WI38 (cell line): Measurements from ENCODE around the gene TRIM24.

Source experiments
- H3K4me3 ChIP-seq: 2 replicates; pipeline ENCODE4 v1.5.1; 2011; ENCODE audit warnings: low read depth, mild to moderate bottlenecking, control low read depth, low read length
- TF ChIP-seq, protein P1 (sequence below): IDR thresholded peaks from 2 replicates; pipeline ENCODE4 v1.5.1; 2012; ENCODE audit warnings: low read depth, mild to moderate bottlenecking, control low read depth, low read length

TRIM24 gene

DNA sequence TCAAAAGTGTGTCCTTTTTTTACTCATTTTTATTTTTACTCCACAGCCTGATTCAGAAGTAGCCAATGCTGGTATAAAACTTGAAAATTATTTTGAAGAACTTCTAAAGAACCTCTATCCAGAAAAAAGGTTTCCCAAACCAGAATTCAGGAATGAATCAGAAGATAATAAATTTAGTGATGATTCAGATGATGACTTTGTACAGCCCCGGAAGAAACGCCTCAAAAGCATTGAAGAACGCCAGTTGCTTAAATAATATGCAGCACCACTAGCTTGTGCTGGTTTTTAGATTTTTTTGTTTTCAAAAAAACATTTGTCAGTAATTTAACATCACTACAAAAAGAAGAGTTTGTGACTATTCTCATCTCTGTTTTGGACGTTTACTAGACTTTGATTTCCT lies 124.6 kb downstream of the TRIM24 start:
- TF ChIP-seq, protein P1, sequence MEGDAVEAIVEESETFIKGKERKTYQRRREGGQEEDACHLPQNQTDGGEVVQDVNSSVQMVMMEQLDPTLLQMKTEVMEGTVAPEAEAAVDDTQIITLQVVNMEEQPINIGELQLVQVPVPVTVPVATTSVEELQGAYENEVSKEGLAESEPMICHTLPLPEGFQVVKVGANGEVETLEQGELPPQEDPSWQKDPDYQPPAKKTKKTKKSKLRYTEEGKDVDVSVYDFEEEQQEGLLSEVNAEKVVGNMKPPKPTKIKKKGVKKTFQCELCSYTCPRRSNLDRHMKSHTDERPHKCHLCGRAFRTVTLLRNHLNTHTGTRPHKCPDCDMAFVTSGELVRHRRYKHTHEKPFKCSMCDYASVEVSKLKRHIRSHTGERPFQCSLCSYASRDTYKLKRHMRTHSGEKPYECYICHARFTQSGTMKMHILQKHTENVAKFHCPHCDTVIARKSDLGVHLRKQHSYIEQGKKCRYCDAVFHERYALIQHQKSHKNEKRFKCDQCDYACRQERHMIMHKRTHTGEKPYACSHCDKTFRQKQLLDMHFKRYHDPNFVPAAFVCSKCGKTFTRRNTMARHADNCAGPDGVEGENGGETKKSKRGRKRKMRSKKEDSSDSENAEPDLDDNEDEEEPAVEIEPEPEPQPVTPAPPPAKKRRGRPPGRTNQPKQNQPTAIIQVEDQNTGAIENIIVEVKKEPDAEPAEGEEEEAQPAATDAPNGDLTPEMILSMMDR: no peak
- no peak overlapping the region for H3K4me3 ChIP-seq

DNA sequence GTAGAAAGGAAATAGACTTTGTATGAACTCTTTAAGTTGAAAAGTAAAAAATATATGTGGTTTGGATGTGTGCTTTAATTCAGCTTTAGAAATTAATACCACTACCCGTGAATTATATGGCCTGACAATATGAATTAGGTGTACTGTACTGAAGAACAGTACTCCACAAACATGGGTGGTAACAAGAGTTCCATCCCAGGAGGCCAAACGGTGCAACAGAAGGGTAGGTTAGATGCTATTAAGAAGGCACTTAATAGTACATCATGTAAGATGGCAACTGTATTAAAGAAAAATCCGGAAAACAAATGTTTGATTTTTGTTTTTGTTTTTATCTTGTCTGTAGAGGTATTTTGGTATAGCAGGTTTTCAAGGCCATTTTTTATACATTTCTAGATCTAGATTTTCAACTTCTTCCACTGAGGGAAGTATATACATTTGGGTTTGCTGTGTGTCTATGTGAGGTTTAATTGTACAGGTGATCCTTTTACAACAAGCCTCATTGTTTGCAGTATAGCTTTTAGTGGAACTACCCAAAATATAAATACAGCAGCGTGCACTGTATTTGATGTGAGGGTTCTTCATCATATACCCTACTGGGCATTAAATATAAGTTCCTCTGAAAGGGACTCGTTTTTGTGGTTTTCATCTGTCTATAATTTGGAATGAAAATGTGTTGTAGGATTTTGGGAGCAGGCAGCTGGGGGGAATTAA lies 125.4 kb downstream of the TRIM24 start:
- no peak overlapping the region for H3K4me3 ChIP-seq
- TF ChIP-seq, protein P1: no peak

DNA sequence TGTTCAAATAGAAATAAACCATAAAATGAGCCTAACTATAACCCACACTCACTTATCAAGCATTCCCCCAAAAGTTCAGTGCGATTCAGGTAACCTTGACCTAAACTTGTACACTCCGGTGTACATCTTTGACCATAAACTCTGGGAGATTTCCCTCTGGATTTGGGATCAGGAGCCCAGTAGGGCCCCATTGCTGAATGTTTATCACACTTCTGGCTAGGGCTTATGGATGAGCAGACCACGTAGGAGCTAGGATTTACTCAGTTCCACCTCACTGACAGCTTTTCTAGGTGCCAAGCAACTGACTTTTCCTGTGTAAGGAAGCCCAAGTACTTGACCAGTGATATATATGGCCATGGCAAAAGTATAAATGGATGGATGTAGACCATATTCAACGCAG lies 127.4 kb downstream of the TRIM24 start:
- TF ChIP-seq, protein P1: no peak
- H3K4me3 ChIP-seq: no peak overlapping the region

DNA sequence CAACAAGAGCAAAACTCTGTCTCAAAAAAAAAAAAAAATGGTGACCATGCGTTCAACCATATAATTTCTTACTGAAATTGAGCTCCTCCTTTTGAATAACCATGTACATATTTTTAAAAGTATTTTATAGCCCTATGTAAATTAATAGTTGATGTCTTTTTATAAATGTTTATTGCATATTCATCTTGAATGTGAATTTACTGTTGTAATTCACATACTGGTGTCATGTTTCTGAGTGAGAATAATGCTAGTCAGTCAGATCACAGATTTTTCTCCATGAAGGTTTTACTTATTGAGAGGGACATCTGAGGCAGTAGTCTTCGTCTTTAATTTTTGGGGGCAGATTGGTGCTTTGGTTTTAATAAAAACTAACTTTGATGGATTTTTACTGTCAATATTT lies 128.9 kb downstream of the TRIM24 start:
- no peak overlapping the region for H3K4me3 ChIP-seq
- TF ChIP-seq, protein P1: no peak

DNA sequence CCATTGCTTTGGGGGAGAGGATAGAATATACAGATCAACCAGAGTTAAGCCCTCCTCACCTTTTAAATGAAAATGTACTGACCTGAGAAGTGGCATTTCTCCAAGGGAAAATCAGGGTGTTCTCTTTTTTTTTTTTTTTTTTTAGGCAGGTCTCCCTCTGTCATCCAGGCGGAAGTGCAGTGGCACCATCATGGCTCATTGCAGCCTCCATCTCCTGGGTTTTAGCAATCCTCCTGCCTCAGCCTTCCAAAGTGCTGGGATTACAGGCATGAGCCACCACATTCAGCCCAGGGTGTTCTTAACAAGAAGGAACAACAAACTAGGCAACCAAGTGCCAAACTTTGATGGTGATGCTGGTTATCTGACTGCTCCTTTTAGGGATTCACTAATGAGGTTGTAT lies 130.1 kb downstream of the TRIM24 start:
- H3K4me3 ChIP-seq: no peak overlapping the region
- TF ChIP-seq, protein P1: no peak

DNA sequence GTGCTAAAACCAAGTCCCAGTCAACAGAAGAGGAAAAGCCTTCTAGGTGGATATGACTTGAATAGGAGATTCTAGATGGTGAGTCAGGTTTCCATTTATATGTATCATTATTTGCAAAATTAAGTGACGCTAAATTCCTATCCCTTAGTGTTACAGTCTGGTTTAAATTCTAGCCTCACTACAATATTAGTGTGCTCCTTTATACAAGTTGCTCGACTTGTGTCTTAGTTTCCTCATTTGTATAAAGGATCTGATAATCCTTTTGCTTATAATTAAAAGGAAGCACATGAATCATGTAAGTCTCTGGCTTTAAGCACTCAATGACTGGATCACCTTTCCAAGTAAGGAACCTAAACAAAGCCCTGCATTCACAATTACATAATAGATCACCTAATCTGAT lies 135.4 kb downstream of the TRIM24 start:
- TF ChIP-seq, protein P1: no peak
- H3K4me3 ChIP-seq: no peak overlapping the region

DNA sequence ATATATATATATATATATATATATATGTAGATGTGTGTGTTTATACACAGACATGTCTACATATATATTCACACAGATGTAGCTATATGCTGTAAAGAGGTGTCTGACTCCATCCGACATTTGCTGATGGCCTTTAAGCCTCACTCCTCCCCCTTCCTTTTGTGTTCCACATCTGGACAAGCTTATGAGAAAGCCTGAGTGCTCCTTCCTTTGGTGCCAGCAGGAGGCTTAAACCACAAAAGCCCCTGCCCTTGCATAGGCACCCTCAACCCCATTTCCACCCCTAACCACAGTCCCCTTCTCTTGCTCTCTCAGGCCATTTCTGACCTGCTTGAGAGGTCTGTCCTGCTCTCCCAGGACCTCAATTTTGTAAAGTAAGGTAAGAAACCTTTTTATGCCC lies 142.4 kb downstream of the TRIM24 start:
- TF ChIP-seq, protein P1: no peak
- H3K4me3 ChIP-seq: no peak overlapping the region
